ENCODE measurements around the gene KIAA1671.

KIAA1671 gene

GRCh38 chr22:25156736-25157135, 204.2 kb downstream of the KIAA1671 start:
- H3K27me3 ChIP-seq (ENCODE audit: insufficient read depth, low read length, poor library complexity, severe bottlenecking), result no peaks in the 10 kb centered on the region
- TF ChIP-seq EZH2phosphoT487 (IDR thresholded peaks at IDR 0.05; ENCODE audit: borderline replicate concordance) (no peak), CTCF (conservative IDR thresholded peaks at IDR 0.05; ENCODE audit: low read length) (no peak)
- no peak overlapping the region for H3K4me2 ChIP-seq (ENCODE audit: low read depth, low read length, poor library complexity, severe bottlenecking)
- no peaks in the 10 kb centered on the region for H3K9me2 ChIP-seq (replicated peaks; ENCODE audit: low read depth, low read length)
- H3K4me3 ChIP-seq (ENCODE audit: low read length, poor library complexity, severe bottlenecking), result no peak overlapping the region
- H3K9me3 ChIP-seq (ENCODE audit: insufficient read depth, low read depth, low read length), result no peaks in the 10 kb centered on the region
- no peaks in the 10 kb centered on the region for H3K36me3 ChIP-seq (ENCODE audit: insufficient read depth, low read length)
- no peak overlapping the region for H3K9ac ChIP-seq (ENCODE audit: low read depth, low read length, poor library complexity, severe bottlenecking)
- H4K20me1 ChIP-seq (ENCODE audit: insufficient read depth, low read length, poor library complexity, severe bottlenecking), result no peaks in the 10 kb centered on the region
- no peak overlapping the region for H2AFZ ChIP-seq (ENCODE audit: low read length)
- no peaks in the 10 kb centered on the region for H3K79me2 ChIP-seq (ENCODE audit: insufficient read depth, low read length)
- no peaks in the 10 kb centered on the region for H3K4me1 ChIP-seq (ENCODE audit: insufficient read depth, low read length, poor library complexity, severe bottlenecking)
- H3F3A ChIP-seq (ENCODE audit: low read depth), result no peaks in the 10 kb centered on the region

- Histone ChIP-seq H3K9me3 (ENCODE audit: insufficient read depth, low read depth, low read length) (no peaks in the 10 kb centered on the region), H3F3A (ENCODE audit: low read depth) (no peaks in the 10 kb centered on the region), H3K27me3 (ENCODE audit: insufficient read depth, low read length, poor library complexity, severe bottlenecking) (no peaks in the 10 kb centered on the region), H3K4me1 (ENCODE audit: insufficient read depth, low read length, poor library complexity, severe bottlenecking) (no peaks in the 10 kb centered on the region), H3K9me2 (replicated peaks; ENCODE audit: low read depth, low read length) (no peaks in the 10 kb centered on the region), H3K4me3 (ENCODE audit: low read length, poor library complexity, severe bottlenecking) (no peak overlapping the region), H3K4me2 (ENCODE audit: low read depth, low read length, poor library complexity, severe bottlenecking) (no peak overlapping the region), H3K9ac (ENCODE audit: low read depth, low read length, poor library complexity, severe bottlenecking) (no peak overlapping the region), H3K79me2 (ENCODE audit: insufficient read depth, low read length) (no peaks in the 10 kb centered on the region), H2AFZ (ENCODE audit: low read length) (no peak overlapping the region), H3K36me3 (ENCODE audit: insufficient read depth, low read length) (no peaks in the 10 kb centered on the region), H4K20me1 (ENCODE audit: insufficient read depth, low read length, poor library complexity, severe bottlenecking) (no peaks in the 10 kb centered on the region)
- no peak for TF ChIP-seq EZH2phosphoT487 (IDR thresholded peaks at IDR 0.05; ENCODE audit: borderline replicate concordance)
- no peak for TF ChIP-seq CTCF (conservative IDR thresholded peaks at IDR 0.05; ENCODE audit: low read length)
Measured at GRCh38 chr22:25159028-25159427, 206.5 kb downstream of the KIAA1671 start.

- Histone ChIP-seq H3F3A (ENCODE audit: low read depth) (no peaks in the 10 kb centered on the region), H3K27me3 (ENCODE audit: insufficient read depth, low read length, poor library complexity, severe bottlenecking) (no peaks in the 10 kb centered on the region), H3K4me3 (ENCODE audit: low read length, poor library complexity, severe bottlenecking) (no peak overlapping the region), H3K79me2 (ENCODE audit: insufficient read depth, low read length) (no peaks in the 10 kb centered on the region), H3K36me3 (ENCODE audit: insufficient read depth, low read length) (no peaks in the 10 kb centered on the region), H3K4me1 (ENCODE audit: insufficient read depth, low read length, poor library complexity, severe bottlenecking) (no peaks in the 10 kb centered on the region), H4K20me1 (ENCODE audit: insufficient read depth, low read length, poor library complexity, severe bottlenecking) (no peaks in the 10 kb centered on the region), H2AFZ (ENCODE audit: low read length) (no peak overlapping the region), H3K9me3 (ENCODE audit: insufficient read depth, low read depth, low read length) (no peaks in the 10 kb centered on the region), H3K9ac (ENCODE audit: low read depth, low read length, poor library complexity, severe bottlenecking) (no peak overlapping the region), H3K9me2 (replicated peaks; ENCODE audit: low read depth, low read length) (no peaks in the 10 kb centered on the region), H3K4me2 (ENCODE audit: low read depth, low read length, poor library complexity, severe bottlenecking) (no peak overlapping the region)
- TF ChIP-seq EZH2phosphoT487 (IDR thresholded peaks at IDR 0.05; ENCODE audit: borderline replicate concordance), result no peak
- no peak for TF ChIP-seq CTCF (conservative IDR thresholded peaks at IDR 0.05; ENCODE audit: low read length)
Measured at GRCh38 chr22:25160120-25160996, 207.8 kb downstream of the KIAA1671 start.

Measured in Loucy (cell line).